ENCODE data around the gene UBASH3B. TPM values are rescaled to one million over a fixed set of nuclear protein-coding genes. Genes with fewer than 3 reads are reported as not detected.

Gene UBASH3B
- total and polyA plus RNA-seq, 9 donors = 0.31 to 5.9 (median 1.8) TPM

GRCh38 chr11:122656073-122656630 lies 630 bp downstream of the UBASH3B start:
- DNase-seq = peak; percentile 49 to 74 (median 59)
- H3K4me1 ChIP-seq (ENCODE audit: insufficient read depth) = peaks cover 4% of the 10 kb centered on the region
- 0 to 2% (median 1%) methylated on average over 22 to 66 of the region's 66 CpGs for WGBS, 3 donors
- H3K27me3 ChIP-seq = no peaks in the 10 kb centered on the region
- H3K36me3 ChIP-seq = no peaks in the 10 kb centered on the region
- H3K4me3 ChIP-seq = peak overlapping the region; percentile 72
- no peaks in the 10 kb centered on the region for H3K9me3 ChIP-seq
- no peak for TF ChIP-seq POLR2A (IDR thresholded peaks at IDR 0.05)
- TF ChIP-seq, protein P1, sequence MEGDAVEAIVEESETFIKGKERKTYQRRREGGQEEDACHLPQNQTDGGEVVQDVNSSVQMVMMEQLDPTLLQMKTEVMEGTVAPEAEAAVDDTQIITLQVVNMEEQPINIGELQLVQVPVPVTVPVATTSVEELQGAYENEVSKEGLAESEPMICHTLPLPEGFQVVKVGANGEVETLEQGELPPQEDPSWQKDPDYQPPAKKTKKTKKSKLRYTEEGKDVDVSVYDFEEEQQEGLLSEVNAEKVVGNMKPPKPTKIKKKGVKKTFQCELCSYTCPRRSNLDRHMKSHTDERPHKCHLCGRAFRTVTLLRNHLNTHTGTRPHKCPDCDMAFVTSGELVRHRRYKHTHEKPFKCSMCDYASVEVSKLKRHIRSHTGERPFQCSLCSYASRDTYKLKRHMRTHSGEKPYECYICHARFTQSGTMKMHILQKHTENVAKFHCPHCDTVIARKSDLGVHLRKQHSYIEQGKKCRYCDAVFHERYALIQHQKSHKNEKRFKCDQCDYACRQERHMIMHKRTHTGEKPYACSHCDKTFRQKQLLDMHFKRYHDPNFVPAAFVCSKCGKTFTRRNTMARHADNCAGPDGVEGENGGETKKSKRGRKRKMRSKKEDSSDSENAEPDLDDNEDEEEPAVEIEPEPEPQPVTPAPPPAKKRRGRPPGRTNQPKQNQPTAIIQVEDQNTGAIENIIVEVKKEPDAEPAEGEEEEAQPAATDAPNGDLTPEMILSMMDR (IDR thresholded peaks at IDR 0.05) = no peak
- no peak for TF ChIP-seq EP300 (IDR thresholded peaks at IDR 0.05)
- peak overlapping the region; percentile 51 to 81 for H3K27ac ChIP-seq
- intact Hi-C loops (cut with DNase I) = loop anchor here in 3 of 4 donors (10.0 kb wide), 1 partner anchor 119 kb away; no protein-coding TSS in a partner anchor

- DNase-seq = peak in 3 of 5 donors; percentile 20 to 41 (median 29)
- TF ChIP-seq, protein P1 (IDR thresholded peaks at IDR 0.05) = no peak
- TF ChIP-seq POLR2A (IDR thresholded peaks at IDR 0.05) (no peak), EP300 (IDR thresholded peaks at IDR 0.05) (no peak)
- no peaks in the 10 kb centered on the region for H3K27me3 ChIP-seq
- WGBS, 3 donors = 1 to 3% (median 2%) methylated on average over 19 to 25 of the region's 25 CpGs
- peak overlapping the region in 1 of 2 donors; percentile 51 for H3K27ac ChIP-seq
- peaks cover 4% of the 10 kb centered on the region for H3K4me1 ChIP-seq (ENCODE audit: insufficient read depth)
- no peaks in the 10 kb centered on the region for H3K9me3 ChIP-seq
- intact Hi-C loops (cut with DNase I) = loop anchor here in 3 of 4 donors (10.0 kb wide), 1 partner anchor 118 kb away; no protein-coding TSS in a partner anchor
- H3K4me3 ChIP-seq = peak overlapping the region; percentile 72
- no peaks in the 10 kb centered on the region for H3K36me3 ChIP-seq
These were observed 1.1 kb downstream of the UBASH3B start for GRCh38 chr11:122656631-122657101.

GRCh38 chr11:122659676-122660554 lies 4.4 kb downstream of the UBASH3B start:
- H3K9me3 ChIP-seq = no peaks in the 10 kb centered on the region
- no peaks in the 10 kb centered on the region for H3K27me3 ChIP-seq
- 93 to 96% (median 95%) methylated on average over 11 of the region's 11 CpGs for whole genome bisulfite sequencing, 3 donors
- intact Hi-C loops (cut with DNase I) = loop anchor here in 3 of 4 donors (10.0 kb wide), 1 partner anchor 115 kb away; no protein-coding TSS in a partner anchor
- H3K27ac ChIP-seq = no peak overlapping the region
- peaks cover 4% of the 10 kb centered on the region for H3K4me1 ChIP-seq (ENCODE audit: insufficient read depth)
- H3K36me3 ChIP-seq = no peaks in the 10 kb centered on the region
- no peak overlapping the region for H3K4me3 ChIP-seq
- no peak for DNase-seq
- TF ChIP-seq POLR2A (IDR thresholded peaks at IDR 0.05) (no peak), EP300 (IDR thresholded peaks at IDR 0.05) (no peak)
- TF ChIP-seq, protein P1 (IDR thresholded peaks at IDR 0.05) = no peak

DNA sequence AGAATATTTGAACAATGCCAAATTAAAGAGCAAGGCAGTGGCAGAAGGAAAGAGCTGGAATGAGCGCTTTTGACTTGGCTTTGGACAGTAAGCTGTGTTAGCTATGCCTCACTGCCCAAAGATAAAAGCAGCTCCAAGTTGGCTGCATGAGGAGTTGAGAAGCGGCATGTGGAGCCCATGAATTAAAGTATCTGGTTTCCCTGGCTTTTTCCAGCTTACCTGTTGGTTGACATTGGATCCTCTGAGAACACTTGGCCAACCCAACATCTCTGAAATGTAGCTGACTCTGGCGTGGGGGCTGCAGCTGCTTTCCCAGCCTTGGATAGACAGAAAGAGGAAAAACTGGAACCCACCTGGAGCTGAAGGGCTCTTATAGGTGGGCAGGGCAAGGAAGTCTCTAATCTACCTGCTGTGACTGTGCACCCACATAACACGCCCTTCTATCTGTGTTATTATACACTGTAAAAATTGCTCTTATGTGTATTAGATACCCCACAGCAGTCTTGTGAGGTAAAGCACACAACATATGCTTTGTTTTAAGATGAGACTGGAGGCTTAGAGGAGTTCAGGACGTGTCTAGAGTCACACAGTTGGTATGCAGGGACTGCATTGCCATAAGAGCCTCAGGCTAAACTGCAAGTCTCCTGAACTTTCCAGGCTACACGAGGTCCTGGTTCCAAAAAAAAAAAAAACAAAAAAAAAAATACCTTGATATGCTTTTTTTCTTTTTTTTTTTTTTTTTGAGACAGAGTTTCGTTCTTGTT lies 5.8 kb downstream of the UBASH3B start:
- intact Hi-C loops (cut with DNase I) = no loop called here
- 82 to 86% (median 85%) methylated on average over 7 of the region's 7 CpGs for WGBS, 3 donors
- DNase-seq = no peak
- TF ChIP-seq POLR2A (IDR thresholded peaks at IDR 0.05) = no peak
- TF ChIP-seq, protein P1 (IDR thresholded peaks at IDR 0.05) = no peak
- TF ChIP-seq EP300 (IDR thresholded peaks at IDR 0.05) = no peak
- no peaks in the 10 kb centered on the region for H3K27me3 ChIP-seq
- H3K9me3 ChIP-seq = no peaks in the 10 kb centered on the region
- no peak overlapping the region for H3K27ac ChIP-seq
- no peak overlapping the region for H3K4me3 ChIP-seq
- no peaks in the 10 kb centered on the region for H3K36me3 ChIP-seq
- H3K4me1 ChIP-seq (ENCODE audit: insufficient read depth) = peaks cover 2% of the 10 kb centered on the region
